ENCODE results near the gene TMEM204. TPM values are rescaled to one million over a fixed set of nuclear protein-coding genes. Genes with fewer than 3 reads are reported as not detected.

Gene TMEM204
- total RNA-seq, 2 experiments from 2014 or later: 12.6 to 17.5 TPM

Other genes starting within 250 kb of the TMEM204 start
- gene UBE2I, start 224.0 kb upstream of the TMEM204 start, total RNA-seq: 100 to 1,000 TPM; 251 to 358 TPM
- 1 to 10 TPM in 1 of 2 experiments, under 1 TPM in 1; 0.57 to 1.0 TPM for gene BAIAP3, start 200.0 kb upstream of the TMEM204 start, total RNA-seq
- 10 to 100 TPM; 37.6 to 58.7 TPM for gene TSR3, start 181.8 kb upstream of the TMEM204 start, total RNA-seq
- gene GNPTG, start 181.7 kb upstream of the TMEM204 start, total RNA-seq: 10 to 100 TPM; 16.3 to 17.4 TPM
- 10 to 100 TPM; 31.3 to 32.8 TPM for gene UNKL, start 119.0 kb upstream of the TMEM204 start, total RNA-seq
- gene UQCC4, start 112.9 kb upstream of the TMEM204 start, total RNA-seq: 10 to 100 TPM; 11.9 to 15.5 TPM
- gene PERCC1, start 102.6 kb upstream of the TMEM204 start, total RNA-seq: not detected
- 1 to 10 TPM in 1 of 2 experiments, under 1 TPM in 1; 0.70 to 1.6 TPM for gene CCDC154, start 89.1 kb upstream of the TMEM204 start, total RNA-seq
- 10 to 100 TPM; 29.9 to 33.7 TPM for gene CLCN7, start 58.6 kb upstream of the TMEM204 start, total RNA-seq
- gene PTX4, start 44.7 kb upstream of the TMEM204 start, total RNA-seq: not detected
- gene TELO2, start 40.3 kb upstream of the TMEM204 start, total RNA-seq: 10 to 100 TPM; 48.1 to 60.0 TPM
- gene IFT140, start 78.4 kb downstream of the TMEM204 start, total RNA-seq: 10 to 100 TPM in 1 of 2 experiments, 1 to 10 TPM in 1; 9.8 to 11.0 TPM
- 10 to 100 TPM; 14.1 to 15.0 TPM for gene CRAMP1, start 78.7 kb downstream of the TMEM204 start, total RNA-seq
- 100 to 1,000 TPM in 1 of 2 experiments, 10 to 100 TPM in 1; 77.1 to 111 TPM for gene JPT2, start 144.6 kb downstream of the TMEM204 start, total RNA-seq
- 10 to 100 TPM; 56.7 to 57.6 TPM for gene MAPK8IP3, start 172.5 kb downstream of the TMEM204 start, total RNA-seq
- 10 to 100 TPM; 23.7 to 43.6 TPM for gene NME3, start 237.9 kb downstream of the TMEM204 start, total RNA-seq
- 10 to 100 TPM; 13.1 to 18.4 TPM for gene EME2, start 239.1 kb downstream of the TMEM204 start, total RNA-seq
- 100 to 1,000 TPM; 146 to 175 TPM for gene MRPS34, start 239.5 kb downstream of the TMEM204 start, total RNA-seq
- 10 to 100 TPM; 12.5 to 13.6 TPM for gene SPSB3, start 248.9 kb downstream of the TMEM204 start, total RNA-seq
- 10 to 100 TPM; 34.4 to 42.4 TPM for gene NUBP2, start 249.3 kb downstream of the TMEM204 start, total RNA-seq